Epithelial cell of esophagus (primary cell): ENCODE data around the gene ZNF285.

Experiments
- DNase-seq: peaks from one replicate; pipeline ENCODE4 v3.0.0; 2010; ENCODE audit warnings: low read depth
- H3K4me3 ChIP-seq: 2 replicates; pipeline ENCODE4 v1.5.1; 2011; ENCODE audit warnings: mild to moderate bottlenecking, low read length, control low read depth
- TF ChIP-seq, protein P1 (sequence below): IDR thresholded peaks from 2 replicates; pipeline ENCODE4 v1.5.1; 2011; ENCODE audit warnings: low read depth, mild to moderate bottlenecking, low read length, control low read depth, inconsistent platforms; ENCODE audit not compliant: insufficient read depth; ENCODE audit errors: missing control alignments

Gene ZNF285

DNA sequence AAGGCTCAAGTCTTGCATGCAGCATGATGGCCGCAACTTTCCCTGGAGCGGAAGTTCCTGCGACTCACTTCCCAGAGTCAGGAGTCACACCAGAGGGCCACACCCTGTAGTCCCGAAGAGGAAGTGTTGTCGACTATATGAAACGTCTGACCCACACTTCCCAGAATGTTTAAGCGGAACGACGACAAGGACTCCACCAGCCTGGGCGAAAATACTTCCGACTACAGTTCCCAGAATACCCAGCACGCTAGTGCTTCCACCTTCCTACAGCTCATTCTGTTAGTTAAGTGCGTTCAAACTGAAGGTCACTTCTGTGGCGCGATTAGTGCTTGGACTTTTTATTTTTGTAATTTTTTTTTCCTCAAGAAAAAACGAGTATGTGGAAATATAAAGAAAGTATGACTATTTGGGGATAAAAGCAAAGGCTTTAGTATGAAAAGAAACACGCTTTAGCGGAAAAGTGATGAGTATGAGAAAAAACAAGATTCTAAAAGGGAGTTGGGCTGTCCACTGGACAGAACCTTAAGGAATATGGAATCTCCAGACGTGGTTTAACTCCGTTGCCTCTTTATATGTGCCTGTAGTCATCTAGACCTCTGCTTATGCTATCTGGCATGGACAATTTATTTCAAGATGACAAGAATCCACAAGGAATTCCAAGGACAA lies 29.5 kb downstream of the ZNF285 start:
- no peak for DNase-seq
- TF ChIP-seq, protein P1, sequence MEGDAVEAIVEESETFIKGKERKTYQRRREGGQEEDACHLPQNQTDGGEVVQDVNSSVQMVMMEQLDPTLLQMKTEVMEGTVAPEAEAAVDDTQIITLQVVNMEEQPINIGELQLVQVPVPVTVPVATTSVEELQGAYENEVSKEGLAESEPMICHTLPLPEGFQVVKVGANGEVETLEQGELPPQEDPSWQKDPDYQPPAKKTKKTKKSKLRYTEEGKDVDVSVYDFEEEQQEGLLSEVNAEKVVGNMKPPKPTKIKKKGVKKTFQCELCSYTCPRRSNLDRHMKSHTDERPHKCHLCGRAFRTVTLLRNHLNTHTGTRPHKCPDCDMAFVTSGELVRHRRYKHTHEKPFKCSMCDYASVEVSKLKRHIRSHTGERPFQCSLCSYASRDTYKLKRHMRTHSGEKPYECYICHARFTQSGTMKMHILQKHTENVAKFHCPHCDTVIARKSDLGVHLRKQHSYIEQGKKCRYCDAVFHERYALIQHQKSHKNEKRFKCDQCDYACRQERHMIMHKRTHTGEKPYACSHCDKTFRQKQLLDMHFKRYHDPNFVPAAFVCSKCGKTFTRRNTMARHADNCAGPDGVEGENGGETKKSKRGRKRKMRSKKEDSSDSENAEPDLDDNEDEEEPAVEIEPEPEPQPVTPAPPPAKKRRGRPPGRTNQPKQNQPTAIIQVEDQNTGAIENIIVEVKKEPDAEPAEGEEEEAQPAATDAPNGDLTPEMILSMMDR, result no peak
- no peak overlapping the region for H3K4me3 ChIP-seq

DNA sequence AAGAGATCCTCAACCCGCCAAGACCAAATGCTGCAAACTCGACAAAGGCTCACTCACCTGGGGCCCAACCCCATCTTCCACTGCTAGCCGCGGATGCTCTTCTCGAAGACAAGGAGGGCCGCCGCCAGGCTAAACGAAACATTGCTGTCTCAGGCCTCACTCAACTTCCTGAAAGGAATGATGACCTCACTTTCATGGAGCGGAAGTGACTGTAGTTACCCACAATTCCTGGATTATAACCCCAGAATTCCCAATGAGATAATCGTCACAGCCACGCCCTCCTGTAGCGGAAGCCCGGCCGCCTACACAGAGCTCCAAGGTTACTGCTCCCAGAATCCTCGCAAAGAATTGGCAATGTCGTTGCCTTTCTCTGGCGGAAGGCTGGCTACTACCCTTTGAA lies 34.4 kb downstream of the ZNF285 start:
- peak; percentile 43 for DNase-seq
- H3K4me3 ChIP-seq, result peak overlapping the region; percentile 15
- TF ChIP-seq, protein P1, result no peak

DNA sequence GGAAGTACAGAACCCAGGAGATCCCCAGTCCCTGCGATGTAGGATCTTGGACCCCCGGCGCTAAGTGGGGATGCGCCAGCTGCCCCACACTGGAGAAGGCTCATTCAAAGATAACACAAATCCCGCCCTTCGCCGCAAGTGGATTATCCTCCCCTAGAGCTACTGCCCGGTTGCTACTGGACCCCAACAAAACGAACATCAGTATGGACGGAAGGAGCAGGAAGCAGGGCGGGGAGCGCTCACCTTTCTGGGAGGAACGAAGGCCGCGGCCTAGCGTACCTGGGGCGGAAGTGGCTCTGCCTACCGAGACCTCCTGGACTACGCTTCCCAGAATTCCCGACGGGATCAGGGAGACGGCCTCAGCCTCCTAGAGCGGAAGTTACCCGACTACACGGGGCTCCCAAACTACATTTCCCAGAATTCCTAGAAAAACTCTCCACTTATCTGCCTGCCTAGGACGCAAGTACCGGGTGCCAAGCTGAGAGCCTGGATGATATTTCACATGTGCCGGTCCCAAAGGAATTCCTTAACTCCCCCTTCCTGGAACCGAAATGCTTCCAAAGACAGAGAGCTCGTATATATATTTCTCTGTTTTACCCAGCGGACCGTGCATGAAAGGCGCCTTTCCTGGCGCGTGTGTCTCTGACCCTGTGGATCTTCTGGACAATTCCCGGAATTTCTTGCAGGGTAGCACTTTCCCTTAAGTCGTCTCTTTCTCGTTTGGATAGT lies 44.9 kb downstream of the ZNF285 start, which contains the start of gene ZNF112:
Gene ZNF112, minus strand, starts transcription at position 298 of the 729 bp plus-strand sequence. CDS start 16,141 bp downstream, outside the sequence.
- DNase-seq, result peak; percentile 98
- TF ChIP-seq, protein P1, result no peak
- H3K4me3 ChIP-seq, result peak within 1 kb of the TSS; percentile 89

DNA sequence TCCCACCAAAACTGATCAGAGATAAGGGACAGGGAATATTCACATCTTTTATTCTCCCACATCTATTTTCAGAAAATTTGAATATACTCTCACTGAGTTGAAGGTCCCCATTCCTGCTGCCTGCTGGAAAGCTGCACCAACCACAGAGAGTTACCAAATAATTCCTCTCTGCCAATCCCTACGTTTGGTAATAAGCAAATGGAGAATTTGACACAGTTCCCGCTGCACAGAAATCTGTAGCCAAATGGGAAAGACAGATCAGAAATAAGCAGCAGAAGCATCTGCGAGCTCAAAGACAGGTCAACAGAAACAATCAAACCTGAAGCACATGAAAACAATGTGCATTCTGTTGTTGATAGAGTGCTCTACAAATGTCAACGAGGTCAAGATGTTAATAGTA lies 54.9 kb downstream of the ZNF285 start:
- no peak overlapping the region for H3K4me3 ChIP-seq
- TF ChIP-seq, protein P1, result no peak
- DNase-seq, result no peak

DNA sequence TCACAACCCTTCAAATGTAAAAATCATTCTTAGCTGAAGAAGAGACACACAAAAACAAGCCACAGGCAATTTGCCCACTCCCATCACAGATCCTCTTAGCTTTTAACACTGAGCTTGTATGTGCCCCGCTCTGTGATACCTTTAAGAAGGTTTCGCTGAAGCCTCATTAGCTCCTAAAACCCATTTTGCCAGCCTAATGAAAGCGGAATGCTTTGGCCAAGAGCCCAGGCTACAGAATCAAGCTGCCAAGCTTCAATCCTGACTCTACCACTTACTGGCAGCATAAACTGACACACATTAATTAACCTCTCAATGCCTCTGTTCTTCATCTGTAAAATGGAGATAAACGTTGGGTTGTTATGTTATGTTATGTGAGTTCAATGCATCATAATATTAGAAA lies 55.4 kb downstream of the ZNF285 start:
- DNase-seq, result no peak
- TF ChIP-seq, protein P1, result no peak
- H3K4me3 ChIP-seq, result no peak overlapping the region

DNA sequence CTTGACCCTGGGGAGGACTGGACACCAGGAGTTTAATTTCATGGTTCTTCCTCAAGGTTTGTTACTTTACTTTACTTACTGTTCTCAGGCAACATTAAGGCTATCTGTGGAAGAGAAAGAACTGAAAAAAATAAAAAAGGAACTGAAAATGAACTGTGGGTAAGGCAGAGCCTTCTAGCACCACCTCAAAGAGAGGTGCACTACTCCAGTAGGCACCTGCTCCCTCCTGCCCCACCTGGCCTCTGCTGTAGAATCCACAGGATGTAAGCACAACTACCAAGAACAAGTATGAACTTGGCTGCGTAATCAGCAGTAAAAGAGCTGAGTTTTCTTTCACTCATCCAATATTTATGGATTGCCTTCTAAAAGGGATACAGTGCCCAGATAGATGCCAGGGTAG lies 57.2 kb downstream of the ZNF285 start:
- TF ChIP-seq, protein P1, result no peak
- DNase-seq, result no peak
- H3K4me3 ChIP-seq, result no peak overlapping the region
